ENCODE results near the gene NSMF.

Gene NSMF

GRCh38 chr9:137459152-137459600, at the start of gene NSMF:
Gene NSMF (minus strand): TSS chr9:137459334. CDS start chr9:137459102, 232 bp downstream.
- peaks cover 4% of the 10 kb centered on the region for H3K36me3 ChIP-seq (ENCODE audit: control insufficient read depth, low read depth, low read length)
- H3K9ac ChIP-seq (ENCODE audit: low read length) = peak within 1 kb of the TSS; percentile 52
- peaks cover 6% of the 10 kb centered on the region for H3K4me1 ChIP-seq (ENCODE audit: control insufficient read depth, low read depth, low read length)
- peak within 1 kb of the TSS; percentile 66 for H3K4me3 ChIP-seq (ENCODE audit: low read length)
- no peaks in the 10 kb centered on the region for H3K27me3 ChIP-seq (ENCODE audit: control insufficient read depth, insufficient read depth, low read length)
- no peaks in the 10 kb centered on the region for H3K9me3 ChIP-seq (ENCODE audit: control insufficient read depth, low read depth, low read length)
- no peak within 1 kb of the TSS for H3K27ac ChIP-seq (ENCODE audit: low read length)

GRCh38 chr9:137506702-137507171, 47.6 kb upstream of the NSMF start:
- no peaks in the 10 kb centered on the region for H3K4me1 ChIP-seq (ENCODE audit: control insufficient read depth, low read depth, low read length)
- no peak overlapping the region for H3K4me3 ChIP-seq (ENCODE audit: low read length)
- no peak overlapping the region for H3K9ac ChIP-seq (ENCODE audit: low read length)
- H3K9me3 ChIP-seq (ENCODE audit: control insufficient read depth, low read depth, low read length) = peaks cover 6% of the 10 kb centered on the region
- no peak overlapping the region for H3K27ac ChIP-seq (ENCODE audit: low read length)
- no peaks in the 10 kb centered on the region for H3K36me3 ChIP-seq (ENCODE audit: control insufficient read depth, low read depth, low read length)
- no peaks in the 10 kb centered on the region for H3K27me3 ChIP-seq (ENCODE audit: control insufficient read depth, insufficient read depth, low read length)

DNA sequence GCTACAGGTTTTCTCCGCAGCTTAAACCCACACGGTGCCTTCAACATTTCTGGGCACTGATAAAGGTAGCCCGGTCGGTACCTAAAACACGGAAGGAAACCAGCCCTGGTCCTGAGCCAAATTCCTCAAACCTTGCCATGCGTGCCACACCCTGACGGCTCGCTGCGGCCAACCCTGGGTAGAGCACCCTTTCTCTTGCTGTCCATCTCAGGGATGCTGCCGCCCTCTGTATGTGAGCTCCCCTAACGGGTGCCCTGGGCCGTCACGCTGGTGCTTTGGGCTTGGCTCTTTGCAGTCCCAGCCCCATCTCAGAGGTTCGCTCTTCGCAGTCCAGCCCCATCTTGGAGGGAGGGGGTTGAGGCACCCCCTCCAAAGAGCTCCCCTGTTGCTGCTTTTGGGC, 47.1 kb upstream of the NSMF start:
- H3K4me1 ChIP-seq (ENCODE audit: control insufficient read depth, low read depth, low read length) = no peaks in the 10 kb centered on the region
- H3K27ac ChIP-seq (ENCODE audit: low read length) = no peak overlapping the region
- H3K9ac ChIP-seq (ENCODE audit: low read length) = no peak overlapping the region
- H3K4me3 ChIP-seq (ENCODE audit: low read length) = no peak overlapping the region
- H3K9me3 ChIP-seq (ENCODE audit: control insufficient read depth, low read depth, low read length) = peaks cover 6% of the 10 kb centered on the region
- H3K36me3 ChIP-seq (ENCODE audit: control insufficient read depth, low read depth, low read length) = no peaks in the 10 kb centered on the region
- no peaks in the 10 kb centered on the region for H3K27me3 ChIP-seq (ENCODE audit: control insufficient read depth, insufficient read depth, low read length)

- Histone ChIP-seq H3K9ac (ENCODE audit: low read length) (no peak overlapping the region), H3K9me3 (ENCODE audit: control insufficient read depth, low read depth, low read length) (peaks cover 6% of the 10 kb centered on the region), H3K4me3 (ENCODE audit: low read length) (no peak overlapping the region), H3K27ac (ENCODE audit: low read length) (no peak overlapping the region), H3K27me3 (ENCODE audit: control insufficient read depth, insufficient read depth, low read length) (no peaks in the 10 kb centered on the region), H3K4me1 (ENCODE audit: control insufficient read depth, low read depth, low read length) (no peaks in the 10 kb centered on the region), H3K36me3 (ENCODE audit: control insufficient read depth, low read depth, low read length) (no peaks in the 10 kb centered on the region)
Measured at GRCh38 chr9:137505421-137506140, 46.4 kb upstream of the NSMF start.

GRCh38 chr9:137504432-137504777, 45.3 kb upstream of the NSMF start:
- H3K27ac ChIP-seq (ENCODE audit: low read length) = no peak overlapping the region
- H3K36me3 ChIP-seq (ENCODE audit: control insufficient read depth, low read depth, low read length) = no peaks in the 10 kb centered on the region
- H3K9me3 ChIP-seq (ENCODE audit: control insufficient read depth, low read depth, low read length) = peaks cover 6% of the 10 kb centered on the region
- no peak overlapping the region for H3K4me3 ChIP-seq (ENCODE audit: low read length)
- H3K9ac ChIP-seq (ENCODE audit: low read length) = no peak overlapping the region
- H3K27me3 ChIP-seq (ENCODE audit: control insufficient read depth, insufficient read depth, low read length) = no peaks in the 10 kb centered on the region
- no peaks in the 10 kb centered on the region for H3K4me1 ChIP-seq (ENCODE audit: control insufficient read depth, low read depth, low read length)

- Histone ChIP-seq H3K27me3 (ENCODE audit: control insufficient read depth, insufficient read depth, low read length) (no peaks in the 10 kb centered on the region), H3K4me1 (ENCODE audit: control insufficient read depth, low read depth, low read length) (no peaks in the 10 kb centered on the region), H3K9me3 (ENCODE audit: control insufficient read depth, low read depth, low read length) (peaks cover 6% of the 10 kb centered on the region), H3K27ac (ENCODE audit: low read length) (no peak overlapping the region), H3K36me3 (ENCODE audit: control insufficient read depth, low read depth, low read length) (no peaks in the 10 kb centered on the region), H3K9ac (ENCODE audit: low read length) (no peak overlapping the region), H3K4me3 (ENCODE audit: low read length) (no peak overlapping the region)
Measured at GRCh38 chr9:137502008-137502911, 43.1 kb upstream of the NSMF start.

GRCh38 chr9:137501457-137501856, 42.3 kb upstream of the NSMF start:
- Histone ChIP-seq H3K36me3 (ENCODE audit: control insufficient read depth, low read depth, low read length) (no peaks in the 10 kb centered on the region), H3K4me3 (ENCODE audit: low read length) (no peak overlapping the region), H3K9ac (ENCODE audit: low read length) (no peak overlapping the region), H3K4me1 (ENCODE audit: control insufficient read depth, low read depth, low read length) (no peaks in the 10 kb centered on the region), H3K27ac (ENCODE audit: low read length) (no peak overlapping the region), H3K9me3 (ENCODE audit: control insufficient read depth, low read depth, low read length) (peaks cover 6% of the 10 kb centered on the region), H3K27me3 (ENCODE audit: control insufficient read depth, insufficient read depth, low read length) (no peaks in the 10 kb centered on the region)

DNA sequence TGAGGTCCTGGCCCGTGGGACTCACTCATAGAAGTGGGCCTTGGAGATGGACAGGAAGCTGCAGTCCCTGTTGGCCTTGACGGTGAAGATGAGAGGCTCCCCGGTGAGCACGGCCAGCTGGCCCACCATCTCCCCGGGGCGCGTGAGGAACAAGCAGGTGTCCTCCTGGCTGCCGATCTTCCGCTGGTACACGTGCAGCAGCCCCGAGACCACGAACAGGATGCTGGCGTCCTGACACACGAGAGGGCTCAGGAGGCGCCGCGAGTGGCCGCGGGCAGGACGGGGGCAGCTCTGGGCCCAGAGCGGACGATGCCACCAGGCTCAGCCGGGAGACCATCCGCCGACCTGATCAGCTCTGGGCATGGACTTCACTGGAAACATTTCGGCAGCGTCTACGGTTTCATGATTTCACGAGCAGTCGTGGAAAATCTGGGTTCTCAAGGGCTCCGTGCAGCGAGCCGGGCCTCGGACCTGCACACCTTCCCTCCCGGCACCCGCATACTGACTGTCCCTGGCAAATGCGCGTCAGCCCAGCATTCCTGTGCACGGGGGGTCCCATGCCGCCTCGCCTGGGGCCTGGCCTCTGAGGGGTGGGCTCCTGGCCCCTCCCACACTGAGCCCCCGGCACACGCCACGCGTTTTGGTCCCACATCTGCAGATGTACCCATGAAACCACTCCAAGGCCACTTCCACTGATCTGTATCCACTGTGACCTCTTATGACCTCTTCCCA, 41.7 kb upstream of the NSMF start:
- Histone ChIP-seq H3K27ac (ENCODE audit: low read length) (no peak overlapping the region), H3K9ac (ENCODE audit: low read length) (no peak overlapping the region)

GRCh38 chr9:137499858-137500661, 40.9 kb upstream of the NSMF start:
- Histone ChIP-seq H3K4me1 (ENCODE audit: control insufficient read depth, low read depth, low read length) (no peaks in the 10 kb centered on the region), H3K36me3 (ENCODE audit: control insufficient read depth, low read depth, low read length) (no peaks in the 10 kb centered on the region), H3K9me3 (ENCODE audit: control insufficient read depth, low read depth, low read length) (peaks cover 6% of the 10 kb centered on the region), H3K27me3 (ENCODE audit: control insufficient read depth, insufficient read depth, low read length) (no peaks in the 10 kb centered on the region), H3K27ac (ENCODE audit: low read length) (no peak overlapping the region), H3K4me3 (ENCODE audit: low read length) (no peak overlapping the region), H3K9ac (ENCODE audit: low read length) (no peak overlapping the region)

More for the DNA sequence above, 41.7 kb upstream of the NSMF start:
- Histone ChIP-seq H3K4me3 (ENCODE audit: low read length) (no peak overlapping the region), H3K9me3 (ENCODE audit: control insufficient read depth, low read depth, low read length) (peaks cover 6% of the 10 kb centered on the region), H3K36me3 (ENCODE audit: control insufficient read depth, low read depth, low read length) (no peaks in the 10 kb centered on the region), H3K4me1 (ENCODE audit: control insufficient read depth, low read depth, low read length) (no peaks in the 10 kb centered on the region), H3K27me3 (ENCODE audit: control insufficient read depth, insufficient read depth, low read length) (no peaks in the 10 kb centered on the region)

GRCh38 chr9:137499416-137499815, 40.3 kb upstream of the NSMF start:
- peaks cover 6% of the 10 kb centered on the region for H3K9me3 ChIP-seq (ENCODE audit: control insufficient read depth, low read depth, low read length)
- no peaks in the 10 kb centered on the region for H3K4me1 ChIP-seq (ENCODE audit: control insufficient read depth, low read depth, low read length)
- no peaks in the 10 kb centered on the region for H3K27me3 ChIP-seq (ENCODE audit: control insufficient read depth, insufficient read depth, low read length)
- no peak overlapping the region for H3K9ac ChIP-seq (ENCODE audit: low read length)
- H3K36me3 ChIP-seq (ENCODE audit: control insufficient read depth, low read depth, low read length) = no peaks in the 10 kb centered on the region
- no peak overlapping the region for H3K4me3 ChIP-seq (ENCODE audit: low read length)
- no peak overlapping the region for H3K27ac ChIP-seq (ENCODE audit: low read length)

All from iPS-18a (cell line).